Liver (tissue), 3 donors: ENCODE measurements around the gene CACNA1B.

Experiments used
- EGR1 ChIP-seq, 2 donors: IDR thresholded peaks; 2 replicates each; pipeline ENCODE4 v1.6.1; 2016 to 2018; ENCODE audit warnings: antibody characterized with exemption in 2 of 2, low read depth in 2 of 2
- FOXA1 ChIP-seq: IDR thresholded peaks from 2 replicates; pipeline ENCODE4 v1.6.1; 2016; ENCODE audit warnings: antibody characterized with exemption
- GABPA ChIP-seq, 2 donors: IDR thresholded peaks in 1 of 2; conservative IDR thresholded peaks in 1 of 2; 2 replicates each; pipeline ENCODE4 v1.6.1; 2016; ENCODE audit warnings: antibody characterized with exemption in 2 of 2, mild to moderate bottlenecking in 1 of 2, moderate library complexity in 1 of 2
- HNF4A ChIP-seq, 2 donors: conservative IDR thresholded peaks; 2 replicates each; pipeline ENCODE4 v1.6.1; 2016; ENCODE audit warnings: antibody characterized with exemption in 2 of 2, mild to moderate bottlenecking in 2 of 2
- JUND ChIP-seq, 2 donors: IDR thresholded peaks; 2 replicates each; pipeline ENCODE4 v1.6.1; 2016; ENCODE audit warnings: antibody characterized with exemption in 2 of 2
- NR2F2 ChIP-seq: IDR thresholded peaks from 2 replicates; pipeline ENCODE4 v1.6.1; 2016; ENCODE audit warnings: antibody characterized with exemption
- RAD21 ChIP-seq, 2 donors: IDR thresholded peaks; 2 replicates each; pipeline ENCODE4 v1.6.1; 2016; ENCODE audit warnings: antibody characterized with exemption in 2 of 2, mild to moderate bottlenecking in 2 of 2
- REST ChIP-seq: IDR thresholded peaks from 2 replicates; pipeline ENCODE4 v1.6.1; 2016; ENCODE audit warnings: antibody characterized with exemption, mild to moderate bottlenecking
- TAF1 ChIP-seq: conservative IDR thresholded peaks from 2 replicates; pipeline ENCODE4 v1.6.1; 2016; ENCODE audit warnings: antibody characterized with exemption, mild to moderate bottlenecking
- YY1 ChIP-seq: IDR thresholded peaks from 2 replicates; pipeline ENCODE4 v1.6.1; 2016; ENCODE audit warnings: antibody characterized with exemption, mild to moderate bottlenecking
- ZBTB33 ChIP-seq: IDR thresholded peaks from 2 replicates; pipeline ENCODE4 v1.6.1; 2016; ENCODE audit warnings: antibody characterized with exemption
- TF ChIP-seq, protein P1 (sequence below): fragments of 150-350 bp; IDR thresholded peaks from 2 replicates; pipeline ENCODE4 v1.5.1; 2017; ENCODE audit warnings: improper control_type of control experiment, low read depth, low read length; ENCODE audit not compliant: missing input control
- TF ChIP-seq, protein P2 (sequence below): IDR thresholded peaks from 2 replicates; pipeline ENCODE4 v1.6.1; 2016; ENCODE audit warnings: antibody characterized with exemption
- TF ChIP-seq, protein P3 (sequence below): IDR thresholded peaks from 2 replicates; pipeline ENCODE4 v1.6.1; 2016; ENCODE audit warnings: antibody characterized with exemption
- donor health status: healthy.
- donor health status: healthy.

GRCh38 chr9:137969008-137969407 lies 91.4 kb downstream of the CACNA1B start:
- TF ChIP-seq, protein P1, sequence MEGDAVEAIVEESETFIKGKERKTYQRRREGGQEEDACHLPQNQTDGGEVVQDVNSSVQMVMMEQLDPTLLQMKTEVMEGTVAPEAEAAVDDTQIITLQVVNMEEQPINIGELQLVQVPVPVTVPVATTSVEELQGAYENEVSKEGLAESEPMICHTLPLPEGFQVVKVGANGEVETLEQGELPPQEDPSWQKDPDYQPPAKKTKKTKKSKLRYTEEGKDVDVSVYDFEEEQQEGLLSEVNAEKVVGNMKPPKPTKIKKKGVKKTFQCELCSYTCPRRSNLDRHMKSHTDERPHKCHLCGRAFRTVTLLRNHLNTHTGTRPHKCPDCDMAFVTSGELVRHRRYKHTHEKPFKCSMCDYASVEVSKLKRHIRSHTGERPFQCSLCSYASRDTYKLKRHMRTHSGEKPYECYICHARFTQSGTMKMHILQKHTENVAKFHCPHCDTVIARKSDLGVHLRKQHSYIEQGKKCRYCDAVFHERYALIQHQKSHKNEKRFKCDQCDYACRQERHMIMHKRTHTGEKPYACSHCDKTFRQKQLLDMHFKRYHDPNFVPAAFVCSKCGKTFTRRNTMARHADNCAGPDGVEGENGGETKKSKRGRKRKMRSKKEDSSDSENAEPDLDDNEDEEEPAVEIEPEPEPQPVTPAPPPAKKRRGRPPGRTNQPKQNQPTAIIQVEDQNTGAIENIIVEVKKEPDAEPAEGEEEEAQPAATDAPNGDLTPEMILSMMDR: no peak
- TF ChIP-seq, protein P2, sequence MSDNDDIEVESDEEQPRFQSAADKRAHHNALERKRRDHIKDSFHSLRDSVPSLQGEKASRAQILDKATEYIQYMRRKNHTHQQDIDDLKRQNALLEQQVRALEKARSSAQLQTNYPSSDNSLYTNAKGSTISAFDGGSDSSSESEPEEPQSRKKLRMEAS: no peak
- no peak for TF ChIP-seq GABPA (IDR thresholded peaks at IDR 0.05 in 1 of 2, conservative IDR thresholded peaks at IDR 0.05 in 1 of 2)
- no peak for TF ChIP-seq HNF4A (conservative IDR thresholded peaks at IDR 0.05)
- TF ChIP-seq REST: no peak
- TF ChIP-seq, protein P3, sequence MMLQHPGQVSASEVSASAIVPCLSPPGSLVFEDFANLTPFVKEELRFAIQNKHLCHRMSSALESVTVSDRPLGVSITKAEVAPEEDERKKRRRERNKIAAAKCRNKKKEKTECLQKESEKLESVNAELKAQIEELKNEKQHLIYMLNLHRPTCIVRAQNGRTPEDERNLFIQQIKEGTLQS: no peak
- TF ChIP-seq YY1: no peak
- no peak for TF ChIP-seq TAF1
- no peak for TF ChIP-seq JUND (IDR thresholded peaks at IDR 0.05)
- no peak for TF ChIP-seq NR2F2
- TF ChIP-seq EGR1 (IDR thresholded peaks at IDR 0.05; ENCODE audit: low read depth in 2 of 2): no peak
- no peak for TF ChIP-seq ZBTB33
- no peak for TF ChIP-seq FOXA1
- TF ChIP-seq RAD21 (IDR thresholded peaks at IDR 0.05): no peak
